HEK293 (cell line): ENCODE data around the gene ZNF445.
"Not testable (repeated sequence)": the region's sequence is repeated elsewhere in the genome, so short reads cannot be mapped to it uniquely, and the experiment has no call there.

Source experiments
- CTCF ChIA-PET: fragments of 350-600 bp; formaldehyde crosslinking; extraction: SDS; loops from one replicate; lab custom pipeline; 2021; ENCODE audit warnings: antibody characterized with exemption; lab: Yijun Ruan, JAX
- POLR2A ChIA-PET: fragments of 300-600 bp; formaldehyde crosslinking; extraction: SDS; loops from one replicate; lab custom pipeline; 2020; ENCODE audit warnings: antibody characterized with exemption, inconsistent platforms; lab: Yijun Ruan, JAX
- H3K27ac ChIP-seq: fragments of 200-500 bp; sonication (Bioruptor generic); 2 replicates; pipeline ENCODE4 v1.5.1; 2014; ENCODE audit warnings: low read depth, low read length, control low read depth, inconsistent platforms; ENCODE audit errors: extremely low read depth
- H3K36me3 ChIP-seq, 2 experiments: fragments of 200-500 bp in 1 of 2; sonication (Bioruptor generic) in 1 of 2; 1 replicate in 1 of 2; 2 replicates in 1 of 2; pipeline ENCODE4 v1.5.1; 2014 to 2017; ENCODE audit warnings: inconsistent platforms in 2 of 2, low read length in 2 of 2; ENCODE audit not compliant: control insufficient read depth in 2 of 2, insufficient read depth in 1 of 2
- H3K4me1 ChIP-seq: fragments of 200-500 bp; sonication (Bioruptor generic); 2 replicates; pipeline ENCODE4 v1.5.1; 2014; ENCODE audit warnings: mild to moderate bottlenecking, low read length, inconsistent platforms; ENCODE audit not compliant: control insufficient read depth, insufficient read depth
- H3K4me3 ChIP-seq: 2 replicates; pipeline ENCODE4 v1.5.1; 2011; ENCODE audit warnings: low read depth, mild to moderate bottlenecking, control low read depth, low read length, moderate library complexity
- H3K9me3 ChIP-seq: fragments of 200-500 bp; sonication (Bioruptor generic); 2 replicates; pipeline ENCODE4 v1.5.1; 2014; ENCODE audit warnings: low read depth, low read length, inconsistent platforms; ENCODE audit not compliant: control insufficient read depth, insufficient read depth
- GFI1B ChIP-seq: fragments of 450-650 bp; formaldehyde crosslinking; IDR thresholded peaks from 2 replicates; pipeline ENCODE4 v1.5.1; 2016; ENCODE audit warnings: missing biosample characterization, missing genetic modification characterization
- GLI4 ChIP-seq: fragments of 450-650 bp; formaldehyde crosslinking; IDR thresholded peaks from 2 replicates; pipeline ENCODE4 v1.5.1; 2016; ENCODE audit warnings: missing biosample characterization, missing genetic modification characterization
- HOXC10 ChIP-seq: sonication (generic); formaldehyde crosslinking; IDR thresholded peaks from 2 replicates; pipeline ENCODE4 v1.8.1; 2023; ENCODE audit warnings: mild to moderate bottlenecking, missing genetic modification reagents
- PRDM1 ChIP-seq: fragments of 450-650 bp; formaldehyde crosslinking; IDR thresholded peaks from 2 replicates; pipeline ENCODE4; 2016; ENCODE audit warnings: missing biosample characterization, missing genetic modification characterization
- REPIN1 ChIP-seq: fragments of 450-650 bp; formaldehyde crosslinking; IDR thresholded peaks from 2 replicates; pipeline ENCODE4 v1.5.1; 2017; ENCODE audit warnings: missing biosample characterization, missing genetic modification characterization, low read depth
- SP3 ChIP-seq: fragments of 450-650 bp; formaldehyde crosslinking; IDR thresholded peaks from 2 replicates; pipeline ENCODE4 v1.5.1; 2016; ENCODE audit warnings: missing biosample characterization, missing genetic modification characterization
- ZNF112 ChIP-seq: fragments of 450-650 bp; formaldehyde crosslinking; IDR thresholded peaks from 2 replicates; pipeline ENCODE4 v1.5.0; 2017; ENCODE audit warnings: missing biosample characterization, missing genetic modification characterization
- ZNF202 ChIP-seq: fragments of 450-650 bp; formaldehyde crosslinking; IDR thresholded peaks from 2 replicates; pipeline ENCODE4 v1.5.1; 2016; ENCODE audit warnings: missing biosample characterization, missing genetic modification characterization, borderline replicate concordance
- ZNF211 ChIP-seq: fragments of 450-650 bp; formaldehyde crosslinking; IDR thresholded peaks from 2 replicates; pipeline ENCODE4 v1.5.1; 2016; ENCODE audit warnings: low read depth, missing biosample characterization, missing genetic modification characterization
- ZNF473 ChIP-seq: fragments of 450-650 bp; formaldehyde crosslinking; IDR thresholded peaks from 2 replicates; pipeline ENCODE4 v1.5.1; 2017; ENCODE audit warnings: missing biosample characterization, missing genetic modification characterization
- ZNF510 ChIP-seq: fragments of 450-650 bp; formaldehyde crosslinking; IDR thresholded peaks from 2 replicates; pipeline ENCODE4 v1.5.1; 2018; ENCODE audit warnings: mild to moderate bottlenecking, missing genetic modification characterization, missing biosample characterization; ENCODE audit not compliant: insufficient replicate concordance
- ZNF529 ChIP-seq: fragments of 450-650 bp; formaldehyde crosslinking; IDR thresholded peaks from 2 replicates; pipeline ENCODE4 v1.5.1; 2017; ENCODE audit warnings: missing genetic modification characterization, missing biosample characterization; ENCODE audit not compliant: insufficient replicate concordance
- ZNF596 ChIP-seq: fragments of 450-650 bp; IDR thresholded peaks from 2 replicates; pipeline ENCODE4 v1.5.0; 2018; ENCODE audit warnings: missing biosample characterization, mild to moderate bottlenecking, missing genetic modification characterization, moderate library complexity
- ZNF610 ChIP-seq: fragments of 450-650 bp; formaldehyde crosslinking; IDR thresholded peaks from 2 replicates; pipeline ENCODE4 v1.5.1; 2016; ENCODE audit warnings: missing biosample characterization, missing genetic modification characterization, borderline replicate concordance
- ZNF623 ChIP-seq: fragments of 450-650 bp; formaldehyde crosslinking; IDR thresholded peaks from 2 replicates; pipeline ENCODE4 v1.5.1; 2016; ENCODE audit warnings: missing biosample characterization, missing genetic modification characterization
- ZNF76 ChIP-seq: fragments of 450-650 bp; formaldehyde crosslinking; IDR thresholded peaks from 2 replicates; pipeline ENCODE4; 2016; ENCODE audit warnings: low read depth, missing biosample characterization, missing genetic modification characterization, borderline replicate concordance
- ZNF777 ChIP-seq: fragments of 450-650 bp; formaldehyde crosslinking; IDR thresholded peaks from 2 replicates; pipeline ENCODE4 v1.5.1; 2017; ENCODE audit warnings: missing biosample characterization, missing genetic modification characterization, borderline replicate concordance
- ZNF843 ChIP-seq: fragments of 450-650 bp; formaldehyde crosslinking; IDR thresholded peaks from 2 replicates; pipeline ENCODE4 v1.5.1; 2016; ENCODE audit warnings: missing biosample characterization, missing genetic modification characterization
- TF ChIP-seq, protein P1 (sequence below): fragments of 450-650 bp; formaldehyde crosslinking; IDR thresholded peaks from 2 replicates; pipeline ENCODE4 v1.5.1; 2016; ENCODE audit warnings: missing biosample characterization, missing genetic modification characterization
- TF ChIP-seq, protein P2 (sequence below): fragments of 450-650 bp; formaldehyde crosslinking; IDR thresholded peaks from 2 replicates; pipeline ENCODE4 v1.5.1; 2017; ENCODE audit warnings: missing biosample characterization, missing genetic modification characterization
- TF ChIP-seq, protein P3 (sequence below): fragments of 450-650 bp; formaldehyde crosslinking; IDR thresholded peaks from 2 replicates; pipeline ENCODE4 v1.5.1; 2016; ENCODE audit warnings: missing biosample characterization, missing genetic modification characterization
- TF ChIP-seq, protein P4 (sequence below): fragments of 450-650 bp; formaldehyde crosslinking; IDR thresholded peaks from 2 replicates; pipeline ENCODE4 v1.5.1; 2016; ENCODE audit warnings: missing biosample characterization, missing genetic modification characterization
- TF ChIP-seq, protein P5 (sequence below): fragments of 450-650 bp; formaldehyde crosslinking; IDR thresholded peaks from 2 replicates; pipeline ENCODE4 v1.5.1; 2016; ENCODE audit warnings: missing biosample characterization, missing genetic modification characterization

The ZNF445 gene

GRCh38 chr3:44476963-44477311, 533 bp downstream of the ZNF445 start:
- Histone ChIP-seq H3K9me3 (no peaks in the 10 kb centered on the region), H3K4me3 (peak overlapping the region; percentile 53), H3K27ac (no peak overlapping the region), H3K36me3 (no peaks in the 10 kb centered on the region), H3K4me1 (no peaks in the 10 kb centered on the region)
- ChIA-PET CTCF (no interaction called here), POLR2A (no interaction called here)
- TF ChIP-seq ZNF112 (no peak), GLI4 (tag by site-specific recombination) (no peak), ZNF777 (tag by site-specific recombination) (no peak), ZNF211 (tag by site-specific recombination) (no peak), HOXC10 (no peak), PRDM1 (tag by site-specific recombination) (peak; percentile 31; the same call in 1 of the 2 replicates)
- TF ChIP-seq, protein P1, sequence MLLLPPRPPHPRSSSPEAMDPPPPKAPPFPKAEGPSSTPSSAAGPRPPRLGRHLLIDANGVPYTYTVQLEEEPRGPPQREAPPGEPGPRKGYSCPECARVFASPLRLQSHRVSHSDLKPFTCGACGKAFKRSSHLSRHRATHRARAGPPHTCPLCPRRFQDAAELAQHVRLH (tag by site-specific recombination) = no peak

DNA sequence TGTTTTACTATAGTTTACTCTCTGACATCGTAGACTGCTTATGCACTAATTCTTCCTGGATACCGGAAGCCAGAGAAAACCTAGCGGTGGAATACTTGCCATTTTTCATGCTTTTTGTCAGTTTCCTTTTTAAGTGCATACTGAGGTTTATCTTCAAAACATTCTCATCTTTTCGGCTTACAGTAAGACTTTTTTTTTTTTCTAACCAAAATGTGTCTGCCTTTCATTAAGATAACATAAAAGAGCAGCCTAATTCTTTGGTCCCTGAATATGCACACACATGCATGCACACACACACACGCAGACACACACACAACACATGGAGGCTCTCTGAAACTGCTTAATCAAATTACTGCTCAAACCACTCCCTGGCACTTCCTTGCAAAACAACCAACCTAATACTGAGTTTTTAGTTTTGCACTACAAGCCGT, 1.3 kb downstream of the ZNF445 start:
- no peaks in the 10 kb centered on the region for H3K36me3 ChIP-seq
- H3K9me3 ChIP-seq = no peaks in the 10 kb centered on the region
- H3K27ac ChIP-seq = no peak overlapping the region
- no peaks in the 10 kb centered on the region for H3K4me1 ChIP-seq
- CTCF ChIA-PET = no interaction called here
- POLR2A ChIA-PET = no interaction called here
- TF ChIP-seq ZNF202 (tag by site-specific recombination) (no peak), ZNF623 (no peak)
- TF ChIP-seq, protein P2, sequence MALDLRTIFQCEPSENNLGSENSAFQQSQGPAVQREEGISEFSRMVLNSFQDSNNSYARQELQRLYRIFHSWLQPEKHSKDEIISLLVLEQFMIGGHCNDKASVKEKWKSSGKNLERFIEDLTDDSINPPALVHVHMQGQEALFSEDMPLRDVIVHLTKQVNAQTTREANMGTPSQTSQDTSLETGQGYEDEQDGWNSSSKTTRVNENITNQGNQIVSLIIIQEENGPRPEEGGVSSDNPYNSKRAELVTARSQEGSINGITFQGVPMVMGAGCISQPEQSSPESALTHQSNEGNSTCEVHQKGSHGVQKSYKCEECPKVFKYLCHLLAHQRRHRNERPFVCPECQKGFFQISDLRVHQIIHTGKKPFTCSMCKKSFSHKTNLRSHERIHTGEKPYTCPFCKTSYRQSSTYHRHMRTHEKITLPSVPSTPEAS (tag by site-specific recombination) = peak; percentile 73
- H3K4me3 ChIP-seq = peak overlapping the region; percentile 53

GRCh38 chr3:44474886-44475285, 2.6 kb downstream of the ZNF445 start:
- POLR2A ChIA-PET, H3K4me3 ChIP-seq, H3K27ac ChIP-seq, H3K4me1 ChIP-seq, H3K9me3 ChIP-seq, H3K36me3 ChIP-seq, CTCF ChIA-PET: not testable (repeated sequence)

DNA sequence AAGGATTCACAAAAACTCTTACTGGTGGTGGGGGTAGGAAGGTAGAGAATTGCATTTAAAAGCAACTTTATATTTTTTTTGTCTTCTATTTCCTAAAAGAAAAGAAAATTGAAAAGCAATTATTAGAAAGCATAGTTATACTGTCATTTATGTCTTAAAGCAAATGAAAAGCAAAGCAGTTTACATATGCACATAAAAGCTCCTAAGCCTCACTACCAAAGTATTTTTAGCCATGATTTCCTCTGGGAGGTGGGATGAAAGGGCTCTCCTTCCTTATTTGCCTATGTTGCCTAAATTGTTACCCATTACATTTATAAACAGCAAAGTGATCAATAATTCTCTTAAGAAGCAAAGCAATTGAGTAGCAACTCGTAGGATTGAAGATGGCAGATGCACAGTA, 7.0 kb downstream of the ZNF445 start:
- H3K4me1 ChIP-seq = no peaks in the 10 kb centered on the region
- peaks cover 0 to 15% of the 10 kb centered on the region in 2 experiments; a peak in 1 of 3 replicates for H3K36me3 ChIP-seq
- CTCF ChIA-PET = no interaction called here
- no peak overlapping the region for H3K4me3 ChIP-seq
- POLR2A ChIA-PET = no interaction called here
- no peak overlapping the region for H3K27ac ChIP-seq
- H3K9me3 ChIP-seq = no peaks in the 10 kb centered on the region
- TF ChIP-seq, protein P3, sequence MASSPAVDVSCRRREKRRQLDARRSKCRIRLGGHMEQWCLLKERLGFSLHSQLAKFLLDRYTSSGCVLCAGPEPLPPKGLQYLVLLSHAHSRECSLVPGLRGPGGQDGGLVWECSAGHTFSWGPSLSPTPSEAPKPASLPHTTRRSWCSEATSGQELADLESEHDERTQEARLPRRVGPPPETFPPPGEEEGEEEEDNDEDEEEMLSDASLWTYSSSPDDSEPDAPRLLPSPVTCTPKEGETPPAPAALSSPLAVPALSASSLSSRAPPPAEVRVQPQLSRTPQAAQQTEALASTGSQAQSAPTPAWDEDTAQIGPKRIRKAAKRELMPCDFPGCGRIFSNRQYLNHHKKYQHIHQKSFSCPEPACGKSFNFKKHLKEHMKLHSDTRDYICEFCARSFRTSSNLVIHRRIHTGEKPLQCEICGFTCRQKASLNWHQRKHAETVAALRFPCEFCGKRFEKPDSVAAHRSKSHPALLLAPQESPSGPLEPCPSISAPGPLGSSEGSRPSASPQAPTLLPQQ (tag by site-specific recombination) = no peak
- no peak for TF ChIP-seq REPIN1 (tag by site-specific recombination)
- no peak for TF ChIP-seq ZNF473 (tag by site-specific recombination)
- TF ChIP-seq, protein P4, sequence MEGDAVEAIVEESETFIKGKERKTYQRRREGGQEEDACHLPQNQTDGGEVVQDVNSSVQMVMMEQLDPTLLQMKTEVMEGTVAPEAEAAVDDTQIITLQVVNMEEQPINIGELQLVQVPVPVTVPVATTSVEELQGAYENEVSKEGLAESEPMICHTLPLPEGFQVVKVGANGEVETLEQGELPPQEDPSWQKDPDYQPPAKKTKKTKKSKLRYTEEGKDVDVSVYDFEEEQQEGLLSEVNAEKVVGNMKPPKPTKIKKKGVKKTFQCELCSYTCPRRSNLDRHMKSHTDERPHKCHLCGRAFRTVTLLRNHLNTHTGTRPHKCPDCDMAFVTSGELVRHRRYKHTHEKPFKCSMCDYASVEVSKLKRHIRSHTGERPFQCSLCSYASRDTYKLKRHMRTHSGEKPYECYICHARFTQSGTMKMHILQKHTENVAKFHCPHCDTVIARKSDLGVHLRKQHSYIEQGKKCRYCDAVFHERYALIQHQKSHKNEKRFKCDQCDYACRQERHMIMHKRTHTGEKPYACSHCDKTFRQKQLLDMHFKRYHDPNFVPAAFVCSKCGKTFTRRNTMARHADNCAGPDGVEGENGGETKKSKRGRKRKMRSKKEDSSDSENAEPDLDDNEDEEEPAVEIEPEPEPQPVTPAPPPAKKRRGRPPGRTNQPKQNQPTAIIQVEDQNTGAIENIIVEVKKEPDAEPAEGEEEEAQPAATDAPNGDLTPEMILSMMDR (tag by site-specific recombination) = no peak
- TF ChIP-seq ZNF529 = no peak
- no peak for TF ChIP-seq ZNF777 (tag by site-specific recombination)
- no peak for TF ChIP-seq ZNF76 (tag by site-specific recombination)
- no peak for TF ChIP-seq SP3 (tag by site-specific recombination)
- no peak for TF ChIP-seq ZNF510 (tag by site-specific recombination)
- no peak for TF ChIP-seq ZNF596
- TF ChIP-seq ZNF610 = no peak
- no peak for TF ChIP-seq GFI1B (tag by site-specific recombination)
- TF ChIP-seq ZNF843 (tag by site-specific recombination) = no peak
- TF ChIP-seq, protein P5, sequence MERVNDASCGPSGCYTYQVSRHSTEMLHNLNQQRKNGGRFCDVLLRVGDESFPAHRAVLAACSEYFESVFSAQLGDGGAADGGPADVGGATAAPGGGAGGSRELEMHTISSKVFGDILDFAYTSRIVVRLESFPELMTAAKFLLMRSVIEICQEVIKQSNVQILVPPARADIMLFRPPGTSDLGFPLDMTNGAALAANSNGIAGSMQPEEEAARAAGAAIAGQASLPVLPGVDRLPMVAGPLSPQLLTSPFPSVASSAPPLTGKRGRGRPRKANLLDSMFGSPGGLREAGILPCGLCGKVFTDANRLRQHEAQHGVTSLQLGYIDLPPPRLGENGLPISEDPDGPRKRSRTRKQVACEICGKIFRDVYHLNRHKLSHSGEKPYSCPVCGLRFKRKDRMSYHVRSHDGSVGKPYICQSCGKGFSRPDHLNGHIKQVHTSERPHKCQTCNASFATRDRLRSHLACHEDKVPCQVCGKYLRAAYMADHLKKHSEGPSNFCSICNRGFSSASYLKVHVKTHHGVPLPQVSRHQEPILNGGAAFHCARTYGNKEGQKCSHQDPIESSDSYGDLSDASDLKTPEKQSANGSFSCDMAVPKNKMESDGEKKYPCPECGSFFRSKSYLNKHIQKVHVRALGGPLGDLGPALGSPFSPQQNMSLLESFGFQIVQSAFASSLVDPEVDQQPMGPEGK (tag by site-specific recombination) = no peak
